Measurements from ENCODE around the gene SMNDC1. TPM values are rescaled to one million over a fixed set of nuclear protein-coding genes. Genes with fewer than 3 reads are reported as not detected.

The SMNDC1 gene
- total RNA-seq, 2 experiments from 2014 or later: 40.2 to 48.1 TPM

DNA sequence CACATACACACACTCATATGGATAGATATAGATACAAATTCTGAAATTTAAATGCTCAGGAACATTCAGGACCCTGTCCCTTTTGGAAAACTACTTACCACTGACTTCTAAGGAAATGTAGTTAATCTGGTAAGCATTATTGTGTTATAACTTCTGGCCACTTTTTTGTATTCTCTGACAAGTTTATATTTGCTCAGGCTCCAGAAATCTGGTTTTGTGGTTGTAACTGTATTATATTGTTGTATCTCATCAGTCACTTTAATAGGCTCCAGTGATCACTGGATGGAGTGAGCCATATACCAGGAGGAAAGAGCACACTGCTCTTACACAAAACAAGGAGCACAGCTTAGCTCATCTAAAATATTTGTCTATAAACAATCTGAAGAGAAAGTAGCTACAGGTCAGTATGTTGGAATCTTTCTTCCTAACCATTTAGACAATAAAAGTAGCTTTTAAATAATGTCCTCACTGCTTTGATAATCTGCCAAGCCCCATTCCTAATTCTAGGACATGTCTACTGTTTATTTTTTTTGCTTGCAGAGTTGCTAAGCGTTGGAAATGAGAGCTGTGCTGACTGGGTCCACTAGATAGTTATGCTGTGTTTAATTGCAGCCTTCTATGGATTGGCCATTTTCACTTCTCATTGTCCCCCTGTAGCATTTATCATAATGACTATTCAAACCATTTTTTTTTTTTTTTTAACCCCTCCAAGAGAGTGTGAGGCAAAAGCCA, 43.8 kb downstream of the SMNDC1 start:
- intact Hi-C loops (cut with DNase I, micrococcal nuclease): no loop called here
- Histone ChIP-seq H3K4me1 (ENCODE audit: insufficient read depth, low read length) (no peaks in the 10 kb centered on the region), H3K27me3 (ENCODE audit: control insufficient read depth in 1 of 2, insufficient read depth in 2 of 2, low read length in 2 of 2) (no peaks in the 10 kb centered on the region), H3K9me3 (ENCODE audit: control insufficient read depth in 1 of 2, insufficient read depth in 1 of 2, low read length in 2 of 2) (no peaks in the 10 kb centered on the region), H3K27ac (ENCODE audit: low read depth in 1 of 2, low read length in 2 of 2) (no peak overlapping the region), H3K4me3 (ENCODE audit: low read length) (no peak overlapping the region), H3K36me3 (ENCODE audit: insufficient read depth, low read length) (no peaks in the 10 kb centered on the region)
- H3K27ac Mint-ChIP-seq: no peak overlapping the region
- ATAC-seq (ENCODE audit: poor library complexity): no peak
- H3K4me1 Mint-ChIP-seq (ENCODE audit: low read depth): peaks cover 8% of the 10 kb centered on the region
- H3K36me3 Mint-ChIP-seq (ENCODE audit: low read depth): peaks cover 5% of the 10 kb centered on the region
- DNase-seq: no peak
- no peaks in the 10 kb centered on the region for H3K27me3 Mint-ChIP-seq
- H3K9me3 Mint-ChIP-seq: no peaks in the 10 kb centered on the region
- no peak overlapping the region for H3K4me3 Mint-ChIP-seq
- TF ChIP-seq, protein P1, sequence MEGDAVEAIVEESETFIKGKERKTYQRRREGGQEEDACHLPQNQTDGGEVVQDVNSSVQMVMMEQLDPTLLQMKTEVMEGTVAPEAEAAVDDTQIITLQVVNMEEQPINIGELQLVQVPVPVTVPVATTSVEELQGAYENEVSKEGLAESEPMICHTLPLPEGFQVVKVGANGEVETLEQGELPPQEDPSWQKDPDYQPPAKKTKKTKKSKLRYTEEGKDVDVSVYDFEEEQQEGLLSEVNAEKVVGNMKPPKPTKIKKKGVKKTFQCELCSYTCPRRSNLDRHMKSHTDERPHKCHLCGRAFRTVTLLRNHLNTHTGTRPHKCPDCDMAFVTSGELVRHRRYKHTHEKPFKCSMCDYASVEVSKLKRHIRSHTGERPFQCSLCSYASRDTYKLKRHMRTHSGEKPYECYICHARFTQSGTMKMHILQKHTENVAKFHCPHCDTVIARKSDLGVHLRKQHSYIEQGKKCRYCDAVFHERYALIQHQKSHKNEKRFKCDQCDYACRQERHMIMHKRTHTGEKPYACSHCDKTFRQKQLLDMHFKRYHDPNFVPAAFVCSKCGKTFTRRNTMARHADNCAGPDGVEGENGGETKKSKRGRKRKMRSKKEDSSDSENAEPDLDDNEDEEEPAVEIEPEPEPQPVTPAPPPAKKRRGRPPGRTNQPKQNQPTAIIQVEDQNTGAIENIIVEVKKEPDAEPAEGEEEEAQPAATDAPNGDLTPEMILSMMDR (IDR thresholded peaks at IDR 0.05): no peak
- ChIA-PET CTCF (interaction anchor here (1.6 to 2.2 kb wide), 2 partner anchors 35 to 123 kb away, joined by 3 to 5 read pairs; no protein-coding TSS in a partner anchor), POLR2A (interaction anchor here (0.6 to 1.6 kb wide), 3 partner anchors 14 to 211 kb away, joined by 3 to 5 read pairs (median 4); no protein-coding TSS in a partner anchor)

DNA sequence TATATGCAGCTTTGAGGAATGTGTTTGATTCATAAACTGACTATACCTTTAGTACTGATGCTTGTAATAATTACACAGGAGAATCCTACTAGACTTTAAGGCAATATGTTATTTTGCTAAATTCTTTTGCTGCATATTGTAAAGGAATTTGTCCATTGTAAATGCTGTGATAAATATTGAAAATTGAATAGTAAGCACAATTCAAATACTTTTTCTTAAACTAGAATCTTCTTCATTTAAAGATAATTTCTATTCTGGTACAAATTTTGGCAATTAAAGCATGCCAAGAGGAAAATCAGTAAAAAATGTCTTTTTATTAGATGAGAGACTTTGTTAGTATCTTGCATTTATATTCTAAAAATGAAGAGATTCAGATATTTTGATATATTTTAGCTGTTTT, 45.4 kb downstream of the SMNDC1 start:
- ATAC-seq (ENCODE audit: poor library complexity) (no peak), DNase-seq (no peak)
- Histone ChIP-seq H3K27me3 (ENCODE audit: control insufficient read depth in 1 of 2, insufficient read depth in 2 of 2, low read length in 2 of 2) (no peaks in the 10 kb centered on the region), H3K4me1 (ENCODE audit: insufficient read depth, low read length) (no peaks in the 10 kb centered on the region), H3K36me3 (ENCODE audit: insufficient read depth, low read length) (peaks cover 2% of the 10 kb centered on the region), H3K27ac (ENCODE audit: low read depth in 1 of 2, low read length in 2 of 2) (no peak overlapping the region), H3K4me3 (ENCODE audit: low read length) (no peak overlapping the region), H3K9me3 (ENCODE audit: control insufficient read depth in 1 of 2, insufficient read depth in 1 of 2, low read length in 2 of 2) (no peaks in the 10 kb centered on the region)
- Mint-ChIP-seq H3K4me3 (no peak overlapping the region), H3K9me3 (no peaks in the 10 kb centered on the region), H3K27me3 (no peaks in the 10 kb centered on the region), H3K27ac (no peak overlapping the region), H3K36me3 (ENCODE audit: low read depth) (peaks cover 21% of the 10 kb centered on the region), H3K4me1 (ENCODE audit: low read depth) (peaks cover 14% of the 10 kb centered on the region)
- TF ChIP-seq, protein P1 (IDR thresholded peaks at IDR 0.05): no peak
- POLR2A ChIA-PET: no interaction called here
- CTCF ChIA-PET: interaction anchor here (1.7 to 2.2 kb wide), 3 partner anchors 17 to 34 kb away, joined by 3 to 5 read pairs (median 5); no protein-coding TSS in a partner anchor
- intact Hi-C loops (cut with DNase I, micrococcal nuclease): no loop called here

DNA sequence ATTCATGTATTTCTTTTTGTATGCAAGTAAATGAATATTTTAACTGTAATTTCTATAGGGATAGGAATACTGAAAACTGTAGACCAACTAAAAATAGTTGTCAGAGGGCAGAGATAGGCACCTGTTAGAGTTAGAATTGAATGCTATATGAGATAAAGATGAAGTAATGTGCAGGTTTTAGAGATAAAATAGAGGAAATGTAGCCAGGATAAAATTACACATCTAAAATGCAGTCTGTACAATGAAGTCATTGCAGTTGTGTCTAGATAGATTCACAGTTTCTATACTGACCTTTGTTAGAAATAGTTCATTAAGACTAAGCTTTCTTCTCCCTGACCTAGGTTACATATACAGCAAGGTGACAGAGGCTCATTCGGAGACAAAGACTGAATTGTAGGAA, 46.2 kb downstream of the SMNDC1 start:
- no peak overlapping the region for H3K27ac Mint-ChIP-seq
- ChIA-PET POLR2A (no interaction called here), CTCF (interaction anchor here (1.7 kb wide), 2 partner anchors 16 to 20 kb away, joined by 3 to 5 read pairs; no protein-coding TSS in a partner anchor)
- H3K27me3 ChIP-seq (ENCODE audit: control insufficient read depth in 1 of 2, insufficient read depth in 2 of 2, low read length in 2 of 2): no peaks in the 10 kb centered on the region
- no peaks in the 10 kb centered on the region for H3K9me3 ChIP-seq (ENCODE audit: control insufficient read depth in 1 of 2, insufficient read depth in 1 of 2, low read length in 2 of 2)
- no peak for ATAC-seq (ENCODE audit: poor library complexity)
- no peak overlapping the region for H3K27ac ChIP-seq (ENCODE audit: low read depth in 1 of 2, low read length in 2 of 2)
- H3K4me1 ChIP-seq (ENCODE audit: insufficient read depth, low read length): no peaks in the 10 kb centered on the region
- H3K27me3 Mint-ChIP-seq: no peaks in the 10 kb centered on the region
- H3K9me3 Mint-ChIP-seq: no peaks in the 10 kb centered on the region
- H3K4me1 Mint-ChIP-seq (ENCODE audit: low read depth): peaks cover 20% of the 10 kb centered on the region
- peaks cover 23% of the 10 kb centered on the region for H3K36me3 Mint-ChIP-seq (ENCODE audit: low read depth)
- no peak overlapping the region for H3K4me3 Mint-ChIP-seq
- H3K4me3 ChIP-seq (ENCODE audit: low read length): no peak overlapping the region
- no peak for DNase-seq
- TF ChIP-seq, protein P1 (IDR thresholded peaks at IDR 0.05): no peak
- peaks cover 2% of the 10 kb centered on the region for H3K36me3 ChIP-seq (ENCODE audit: insufficient read depth, low read length)
- intact Hi-C loops (cut with DNase I, micrococcal nuclease): no loop called here
